HG02642 (cell line): ENCODE results near the gene PPT1.
"Not testable (repeated sequence)": the region's sequence is repeated elsewhere in the genome, so short reads cannot be mapped to it uniquely, and the experiment has no call there.

Experiments used
- ATAC-seq: cut with Tn5 transposase; IDR thresholded peaks from one replicate; pipeline ENCODE4 v1.9.1; 2021; ENCODE audit warnings: mild to moderate bottlenecking; ENCODE audit not compliant: unreplicated experiment, poor library complexity

The PPT1 gene

DNA sequence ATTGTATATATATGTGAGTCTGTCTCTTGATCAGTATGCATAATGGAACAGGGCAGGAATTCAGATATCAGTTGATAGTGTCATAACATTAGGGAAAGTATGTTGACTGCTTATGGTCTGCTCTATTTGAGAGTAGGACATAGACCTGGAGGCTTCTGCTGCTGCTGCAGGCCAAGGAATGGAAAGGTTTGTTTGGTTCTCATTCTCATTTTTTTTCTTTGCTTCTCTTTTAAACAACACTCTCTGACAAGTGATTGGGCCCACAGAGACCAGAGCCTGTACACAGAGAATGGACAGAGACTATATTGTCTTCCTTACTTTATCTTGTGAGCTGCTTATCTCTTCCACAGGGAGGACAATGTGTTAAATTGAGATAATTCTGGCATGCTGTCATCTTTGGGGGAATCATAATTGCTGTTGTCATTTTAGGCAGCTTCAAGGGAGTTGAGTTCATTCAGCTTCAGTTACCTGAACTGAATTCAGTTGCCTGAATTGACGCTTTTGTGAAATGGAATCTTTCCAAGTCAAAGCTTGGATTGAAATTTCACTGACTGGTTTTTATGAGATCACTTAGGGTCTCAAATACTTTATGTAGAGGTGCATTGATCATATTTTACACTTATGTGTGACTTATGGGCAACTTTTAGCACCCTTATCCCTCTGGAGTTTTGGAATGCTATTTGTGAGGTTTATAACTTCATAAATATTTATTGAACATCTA is 39.6 kb downstream of the PPT1 start:
- ATAC-seq: no peak

GRCh38 chr1:40056519-40057309 is 40.3 kb downstream of the PPT1 start:
- no peak for ATAC-seq

- ATAC-seq: no peak
Measured at GRCh38 chr1:40053138-40053887, 43.7 kb downstream of the PPT1 start.

DNA sequence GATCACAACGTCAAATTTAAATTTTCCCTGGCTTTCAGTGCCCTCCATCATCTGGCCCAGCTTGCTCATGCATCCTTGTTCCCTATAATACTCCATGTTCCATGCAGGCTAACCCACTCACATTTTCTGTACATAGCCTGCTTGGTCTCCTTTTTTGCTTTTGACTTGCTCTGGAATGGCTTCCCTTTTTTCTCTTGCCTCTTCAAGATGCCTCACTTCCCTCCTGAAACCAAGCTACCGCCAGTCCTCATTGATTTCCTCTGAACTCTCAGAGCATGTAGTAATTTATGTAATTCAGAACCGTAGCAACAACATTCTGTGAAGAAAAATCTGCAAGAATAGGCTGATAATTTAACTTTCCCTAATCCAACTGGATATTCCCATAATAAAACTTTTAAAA is 46.2 kb downstream of the PPT1 start:
- ATAC-seq: no peak

- no peak for ATAC-seq
Measured at GRCh38 chr1:40049725-40050124, 47.3 kb downstream of the PPT1 start.

GRCh38 chr1:40047769-40048168 is 49.3 kb downstream of the PPT1 start:
- no peak for ATAC-seq

GRCh38 chr1:40047276-40047675 is 49.8 kb downstream of the PPT1 start:
- ATAC-seq: no peak

DNA sequence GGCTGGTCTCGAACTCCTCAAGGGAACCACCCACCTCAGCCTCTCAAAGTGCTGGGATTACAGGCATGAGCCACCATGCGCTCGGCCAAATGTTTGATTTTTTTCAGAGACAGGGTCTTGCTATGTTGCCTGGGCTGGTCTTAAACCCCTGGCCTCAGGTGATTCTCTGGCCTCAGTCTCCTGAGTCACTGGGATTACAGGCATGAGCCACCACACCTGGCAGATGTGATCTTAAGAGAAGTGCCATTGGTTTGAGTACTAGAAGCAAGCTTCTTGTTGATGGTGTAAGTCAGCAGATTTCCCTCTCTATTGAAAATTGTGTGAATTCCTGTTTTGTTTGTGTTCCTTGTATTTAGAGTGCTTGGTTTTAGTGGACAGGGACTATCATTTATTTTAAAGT is 51.3 kb downstream of the PPT1 start:
- ATAC-seq: no peak

- ATAC-seq: no peak
Measured at GRCh38 chr1:40045182-40045581, 51.9 kb downstream of the PPT1 start.

DNA sequence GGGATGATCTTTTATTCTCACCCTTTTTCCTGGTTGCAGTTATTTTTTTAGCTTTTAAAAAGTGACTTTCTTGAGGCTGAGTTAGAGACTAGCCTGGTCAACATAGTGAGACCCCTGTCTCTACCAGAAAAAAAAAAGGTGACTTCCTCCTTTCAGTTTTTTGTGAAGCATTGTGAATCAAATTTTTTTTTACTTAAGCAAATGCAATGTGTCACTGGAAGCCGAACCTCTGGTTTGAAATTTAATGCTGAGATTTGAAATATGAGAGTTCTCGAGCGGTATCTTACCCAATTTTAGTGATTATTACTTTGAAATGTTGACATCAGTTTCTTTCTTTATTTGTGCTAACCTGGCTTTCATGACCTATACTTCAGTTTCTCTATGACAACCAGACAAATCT is 52.9 kb downstream of the PPT1 start:
- no peak for ATAC-seq

DNA sequence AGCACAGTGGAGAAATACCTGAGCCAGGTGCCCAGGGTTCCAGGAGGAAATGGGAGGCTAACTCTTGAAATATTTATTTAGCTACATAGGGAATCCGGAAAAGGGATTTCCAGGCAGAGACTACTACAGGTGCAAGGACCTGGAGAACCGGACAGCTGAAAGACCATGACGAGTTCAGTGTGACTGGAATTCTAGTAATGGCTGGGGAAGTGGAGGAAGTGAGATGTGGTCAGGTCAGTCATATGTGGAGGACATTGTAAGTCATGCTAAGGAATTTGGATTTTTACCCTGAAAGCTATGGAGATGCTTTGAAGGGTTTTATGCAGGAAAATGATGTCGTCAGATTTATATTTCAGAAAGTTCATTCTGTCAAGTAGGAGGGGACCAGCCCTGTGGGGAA is 54.7 kb downstream of the PPT1 start:
- no peak for ATAC-seq

- no peak for ATAC-seq
Measured at GRCh38 chr1:40041466-40041838, 55.6 kb downstream of the PPT1 start.

DNA sequence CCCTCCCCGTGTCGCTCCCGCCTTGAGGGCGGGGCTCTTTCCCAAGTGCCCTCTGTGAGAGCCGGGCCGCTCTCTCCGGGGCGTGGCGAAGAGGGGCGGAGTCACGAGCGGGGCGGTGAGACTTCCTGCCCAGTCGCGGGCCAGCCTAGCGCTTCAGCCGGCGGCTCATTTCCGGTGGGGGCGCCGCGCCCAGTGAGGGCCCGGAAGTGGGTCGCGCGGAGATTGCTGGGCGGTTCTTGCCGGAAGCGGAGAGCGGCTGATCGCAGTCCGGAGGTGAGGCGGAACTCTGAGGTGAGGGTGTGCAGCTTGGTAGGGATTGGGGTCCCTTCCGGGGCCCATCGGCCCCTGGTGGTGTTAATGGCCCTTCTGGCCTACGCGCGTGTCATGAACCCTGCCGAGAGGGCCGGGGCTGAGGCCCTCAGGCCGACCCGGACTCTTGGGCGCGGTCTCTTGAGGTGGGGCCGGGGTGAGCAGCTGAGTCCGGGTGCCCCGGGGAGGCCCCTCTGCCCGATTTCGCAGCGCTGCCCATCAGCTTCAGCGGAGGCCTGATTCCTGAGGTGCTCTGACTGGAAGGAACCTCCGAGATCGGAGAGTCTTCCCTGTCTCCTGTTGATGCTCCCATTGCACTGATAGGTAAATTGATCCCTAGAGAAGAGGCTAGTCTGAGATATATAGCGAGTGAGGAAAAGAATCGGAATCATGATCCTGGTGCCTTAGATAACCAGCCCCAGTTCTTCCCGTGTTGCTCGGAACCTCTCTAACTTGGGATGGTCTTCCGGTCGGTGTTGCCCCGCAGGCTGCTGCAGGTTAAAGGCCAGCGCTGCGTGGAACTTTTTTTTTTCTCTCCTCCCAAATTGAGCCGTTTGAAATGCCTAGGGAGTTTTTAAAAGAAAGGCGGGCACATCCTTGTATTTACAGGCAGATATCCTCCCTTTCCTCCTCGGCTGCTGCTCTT is 56.3 kb downstream of the PPT1 start, which contains the start of gene CAP1:
TSS of gene CAP1 (plus strand) at position 219 of the 955 bp plus-strand sequence. CDS start 18,618 bp downstream, outside the sequence.
- peak; percentile 88 for ATAC-seq

- ATAC-seq: peak; percentile 60
Measured at GRCh38 chr1:40039757-40040510, 57.1 kb downstream of the PPT1 start.

GRCh38 chr1:40039245-40039756 is 57.8 kb downstream of the PPT1 start:
- peak; percentile 0 for ATAC-seq

GRCh38 chr1:40038697-40039096 is 58.4 kb downstream of the PPT1 start:
- no peak for ATAC-seq

GRCh38 chr1:40037254-40037653 is 59.8 kb downstream of the PPT1 start:
- not testable (repeated sequence) for ATAC-seq

- ATAC-seq: no peak
Measured at GRCh38 chr1:40036574-40036973, 60.5 kb downstream of the PPT1 start.

DNA sequence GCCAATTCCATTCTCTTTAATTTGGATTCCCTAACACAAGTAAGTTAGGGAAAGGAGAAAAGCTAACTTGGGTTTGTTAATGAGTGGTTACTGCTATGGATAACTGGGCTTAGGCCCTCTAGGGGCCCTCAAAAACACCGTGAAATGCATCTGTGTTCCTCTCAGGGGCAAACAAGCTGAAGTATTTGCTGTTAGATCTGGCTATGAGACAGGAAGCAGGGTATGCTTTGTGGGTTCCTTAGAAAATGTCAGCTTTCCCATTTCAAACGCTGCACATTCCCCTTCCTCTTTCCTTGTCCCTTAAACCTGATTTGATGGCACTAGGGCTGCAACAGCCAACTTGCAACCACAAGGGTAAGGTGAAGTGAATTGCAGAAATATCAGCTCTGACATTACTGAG is 62.2 kb downstream of the PPT1 start:
- no peak for ATAC-seq
